SH-SY5Y (cell line): ENCODE data around the gene MAPK11.

ENCODE experiments used
- GATA2 ChIP-seq: IDR thresholded peaks from 2 replicates; pipeline ENCODE4 v1.6.1; 2011; ENCODE audit warnings: mild to moderate bottlenecking, low read depth, low read length
- GATA3 ChIP-seq: IDR thresholded peaks from 2 replicates; pipeline ENCODE4 v1.6.1; 2011; ENCODE audit warnings: low read depth, mild to moderate bottlenecking, low read length, moderate library complexity

The MAPK11 gene

GRCh38 chr22:50229370-50229769 is 40.8 kb downstream of the MAPK11 start:
- TF ChIP-seq GATA2 = no peak
- no peak for TF ChIP-seq GATA3

- TF ChIP-seq GATA3 = no peak
Observed at GRCh38 chr22:50228366-50228765, 41.8 kb downstream of the MAPK11 start.

- no peak for TF ChIP-seq GATA3
Observed at GRCh38 chr22:50227579-50228215, 42.5 kb downstream of the MAPK11 start.

GRCh38 chr22:50226875-50227165 is 43.4 kb downstream of the MAPK11 start:
- TF ChIP-seq GATA2 = no peak
- TF ChIP-seq GATA3 = no peak

GRCh38 chr22:50226063-50226874 is 43.9 kb downstream of the MAPK11 start:
- TF ChIP-seq GATA2 = no peak
- TF ChIP-seq GATA3 = no peak

GRCh38 chr22:50225200-50225969 is 44.8 kb downstream of the MAPK11 start:
- TF ChIP-seq GATA3 (no peak), GATA2 (no peak)

- TF ChIP-seq GATA2 (no peak), GATA3 (no peak)
Observed at GRCh38 chr22:50224071-50224470, 46.1 kb downstream of the MAPK11 start.

GRCh38 chr22:50222508-50222907 is 47.7 kb downstream of the MAPK11 start:
- no peak for TF ChIP-seq GATA2
- no peak for TF ChIP-seq GATA3

- TF ChIP-seq GATA2 = no peak
Observed at GRCh38 chr22:50221410-50222300, 48.5 kb downstream of the MAPK11 start.

GRCh38 chr22:50220603-50221409 is 49.4 kb downstream of the MAPK11 start:
- TF ChIP-seq GATA3 = no peak
- no peak for TF ChIP-seq GATA2

- no peak for TF ChIP-seq GATA3
- no peak for TF ChIP-seq GATA2
Observed at GRCh38 chr22:50219800-50220602, 50.2 kb downstream of the MAPK11 start.

- TF ChIP-seq GATA2 (no peak), GATA3 (no peak)
Observed at GRCh38 chr22:50218996-50219727, 51.0 kb downstream of the MAPK11 start.
